Measurements from ENCODE around the gene NDC1.

Gene NDC1

GRCh38 chr1:53726009-53726600, 112.0 kb downstream of the NDC1 start:
- DNase-seq (ENCODE audit: low spot score) = no peak
- in situ Hi-C loops (cut with MboI; ENCODE audit: low sequenced_read_pairs, unreplicated experiment) = no loop called here
- TF ChIP-seq CTCF (IDR thresholded peaks at IDR 0.05; ENCODE audit: borderline replicate concordance, control extremely low read depth, extremely low read depth, insufficient read depth, missing control alignments) = no peak

- DNase-seq (ENCODE audit: low spot score) = no peak
These were observed 112.8 kb downstream of the NDC1 start for GRCh38 chr1:53725238-53725689.

GRCh38 chr1:53722025-53722424, 116.1 kb downstream of the NDC1 start:
- in situ Hi-C loops (cut with MboI; ENCODE audit: low sequenced_read_pairs, unreplicated experiment) = no loop called here
- DNase-seq (ENCODE audit: low spot score) = no peak
- no peak for TF ChIP-seq CTCF (IDR thresholded peaks at IDR 0.05; ENCODE audit: borderline replicate concordance, control extremely low read depth, extremely low read depth, insufficient read depth, missing control alignments)

More at GRCh38 chr1:53725238-53725689, 112.8 kb downstream of the NDC1 start:
- TF ChIP-seq CTCF (IDR thresholded peaks at IDR 0.05; ENCODE audit: borderline replicate concordance, control extremely low read depth, extremely low read depth, insufficient read depth, missing control alignments) = no peak
- in situ Hi-C loops (cut with MboI; ENCODE audit: low sequenced_read_pairs, unreplicated experiment) = no loop called here

- in situ Hi-C loops (cut with MboI; ENCODE audit: low sequenced_read_pairs, unreplicated experiment) = no loop called here
- no peak for TF ChIP-seq CTCF (IDR thresholded peaks at IDR 0.05; ENCODE audit: borderline replicate concordance, control extremely low read depth, extremely low read depth, insufficient read depth, missing control alignments)
- DNase-seq (ENCODE audit: low spot score) = no peak
These were observed 117.0 kb downstream of the NDC1 start for GRCh38 chr1:53721088-53721487.

GRCh38 chr1:53719469-53719868, 118.6 kb downstream of the NDC1 start:
- no peak for DNase-seq (ENCODE audit: low spot score)
- in situ Hi-C loops (cut with MboI; ENCODE audit: low sequenced_read_pairs, unreplicated experiment) = no loop called here
- no peak for TF ChIP-seq CTCF (IDR thresholded peaks at IDR 0.05; ENCODE audit: borderline replicate concordance, control extremely low read depth, extremely low read depth, insufficient read depth, missing control alignments)

GRCh38 chr1:53718443-53718842, 119.7 kb downstream of the NDC1 start:
- no peak for DNase-seq (ENCODE audit: low spot score)
- TF ChIP-seq CTCF (IDR thresholded peaks at IDR 0.05; ENCODE audit: borderline replicate concordance, control extremely low read depth, extremely low read depth, insufficient read depth, missing control alignments) = no peak
- in situ Hi-C loops (cut with MboI; ENCODE audit: low sequenced_read_pairs, unreplicated experiment) = no loop called here
